Effector CD4-positive, alpha-beta T cell (primary cell): ENCODE data around the gene WFDC5. TPM values are rescaled to one million over a fixed set of nuclear protein-coding genes. Genes with fewer than 3 reads are reported as not detected.
"Not testable (repeated sequence)": the region's sequence is repeated elsewhere in the genome, so short reads cannot be mapped to it uniquely, and the experiment has no call there.

ENCODE experiments used
- DNase-seq: peaks from one replicate; pipeline ENCODE4 v3.0.0-alpha.2; 2020
- total RNA-seq: gene quantifications from one replicate; lab custom pipeline; 2026; lab: John Stamatoyannopoulos, UW

Gene WFDC5
- total RNA-seq: not detected

- DNase-seq: no peak
These were observed at the start of gene WFDC5 for GRCh38 chr20:45114465-45115385. Gene WFDC5, minus strand, starts transcription at chr20:45115174. Its CDS starts 91 bp downstream, at chr20:45115083.

- no peak for DNase-seq
These were observed 48.3 kb upstream of the WFDC5 start for GRCh38 chr20:45163083-45163803.

- DNase-seq: no peak
These were observed 43.0 kb upstream of the WFDC5 start for GRCh38 chr20:45157962-45158361.

GRCh38 chr20:45156713-45157112, 41.7 kb upstream of the WFDC5 start:
- DNase-seq: no peak

- not testable (repeated sequence) for DNase-seq
These were observed 39.8 kb upstream of the WFDC5 start for GRCh38 chr20:45154794-45155193.

- DNase-seq: no peak
These were observed 39.2 kb upstream of the WFDC5 start for GRCh38 chr20:45154183-45154582.

GRCh38 chr20:45153752-45154151, 38.8 kb upstream of the WFDC5 start:
- DNase-seq: no peak

GRCh38 chr20:45153147-45153546, 38.2 kb upstream of the WFDC5 start:
- DNase-seq: no peak

- DNase-seq: no peak
These were observed 37.4 kb upstream of the WFDC5 start for GRCh38 chr20:45152405-45152804.

GRCh38 chr20:45149062-45149461, 34.1 kb upstream of the WFDC5 start:
- no peak for DNase-seq

- no peak for DNase-seq
These were observed 25.9 kb upstream of the WFDC5 start for GRCh38 chr20:45140836-45141235.

GRCh38 chr20:45139733-45140375, 24.9 kb upstream of the WFDC5 start:
- DNase-seq: not testable (repeated sequence)

GRCh38 chr20:45138561-45139300, 23.8 kb upstream of the WFDC5 start:
- DNase-seq: peak; percentile 29

- no peak for DNase-seq
These were observed 21.9 kb upstream of the WFDC5 start for GRCh38 chr20:45136911-45137310.

- DNase-seq: no peak
These were observed 13.1 kb upstream of the WFDC5 start for GRCh38 chr20:45128099-45128498.

- DNase-seq: no peak
These were observed 9.4 kb upstream of the WFDC5 start, which contains the start of gene WFDC12 for GRCh38 chr20:45124365-45124764. Gene WFDC12, minus strand, starts transcription at chr20:45124465. Its CDS starts 18 bp downstream, at chr20:45124447.

- DNase-seq: no peak
These were observed 6.4 kb upstream of the WFDC5 start for GRCh38 chr20:45121388-45121787.

- no peak for DNase-seq
These were observed 4.7 kb upstream of the WFDC5 start for GRCh38 chr20:45119556-45120266.

GRCh38 chr20:45118028-45118427, 3.1 kb upstream of the WFDC5 start:
- DNase-seq: no peak

GRCh38 chr20:45117581-45117980, 2.6 kb upstream of the WFDC5 start:
- DNase-seq: no peak

GRCh38 chr20:45115829-45116228, 855 bp upstream of the WFDC5 start:
- no peak for DNase-seq

- no peak for DNase-seq
These were observed 406 bp upstream of the WFDC5 start for GRCh38 chr20:45115386-45115774.
